ENCODE measurements around the gene SLX4IP. TPM values are rescaled to one million over a fixed set of nuclear protein-coding genes. Genes with fewer than 3 reads are reported as not detected.

SLX4IP gene
- total RNA-seq, 3 donors from 2014 or later, result 5.7 to 9.7 (median 7.7) TPM

GRCh38 chr20:10666221-10667076, 231.3 kb downstream of the SLX4IP start:
- Histone ChIP-seq H3K9me3 (no peaks in the 10 kb centered on the region), H3K36me3 (ENCODE audit: low read depth) (no peaks in the 10 kb centered on the region), H3K4me1 (ENCODE audit: low read depth) (peaks cover 23% of the 10 kb centered on the region), H3K4me3 (no peak overlapping the region)
- intact Hi-C loops (cut with DNase I, micrococcal nuclease), result no loop called here
- no peak for TF ChIP-seq CTCF (IDR thresholded peaks at IDR 0.05)
- ATAC-seq, result no peak
- DNase-seq, result no peak

- TF ChIP-seq CTCF (IDR thresholded peaks at IDR 0.05), result no peak
- Histone ChIP-seq H3K4me1 (ENCODE audit: low read depth) (peaks cover 27% of the 10 kb centered on the region), H3K4me3 (no peak overlapping the region), H3K9me3 (no peaks in the 10 kb centered on the region), H3K36me3 (ENCODE audit: low read depth) (no peaks in the 10 kb centered on the region)
- no peak for DNase-seq
- ATAC-seq, result no peak
- intact Hi-C loops (cut with DNase I, micrococcal nuclease), result no loop called here
These were observed 231.9 kb downstream of the SLX4IP start for GRCh38 chr20:10667077-10667401.

- H3K9me3 ChIP-seq, result no peaks in the 10 kb centered on the region
- H3K36me3 ChIP-seq (ENCODE audit: low read depth), result no peaks in the 10 kb centered on the region
- peaks cover 27% of the 10 kb centered on the region for H3K4me1 ChIP-seq (ENCODE audit: low read depth)
- intact Hi-C loops (cut with DNase I, micrococcal nuclease), result no loop called here
- no peak overlapping the region for H3K4me3 ChIP-seq
- no peak for ATAC-seq
- TF ChIP-seq CTCF (IDR thresholded peaks at IDR 0.05), result no peak
- DNase-seq, result no peak
These were observed 232.6 kb downstream of the SLX4IP start for GRCh38 chr20:10667560-10668167.

- intact Hi-C loops (cut with DNase I, micrococcal nuclease), result no loop called here
- Histone ChIP-seq H3K4me1 (ENCODE audit: low read depth) (peaks cover 27% of the 10 kb centered on the region), H3K4me3 (no peak overlapping the region), H3K9me3 (no peaks in the 10 kb centered on the region), H3K36me3 (ENCODE audit: low read depth) (no peaks in the 10 kb centered on the region)
- TF ChIP-seq CTCF (IDR thresholded peaks at IDR 0.05), result no peak
- DNase-seq (no peak), ATAC-seq (no peak)
These were observed 233.7 kb downstream of the SLX4IP start for GRCh38 chr20:10668677-10669368.

GRCh38 chr20:10669843-10670446, 234.8 kb downstream of the SLX4IP start:
- Histone ChIP-seq H3K9me3 (no peaks in the 10 kb centered on the region), H3K4me3 (no peak overlapping the region), H3K4me1 (ENCODE audit: low read depth) (peaks cover 27% of the 10 kb centered on the region), H3K36me3 (ENCODE audit: low read depth) (no peaks in the 10 kb centered on the region)
- intact Hi-C loops (cut with DNase I, micrococcal nuclease), result loop anchor here in 1 of 2 donors (10.0 kb wide), 1 partner anchor 195 kb away; no protein-coding TSS in a partner anchor
- DNase-seq, result no peak
- no peak for TF ChIP-seq CTCF (IDR thresholded peaks at IDR 0.05)
- ATAC-seq, result no peak

All from mucosa of descending colon (tissue), 3 donors.